GM18909 (cell line): ENCODE results near the gene RIMBP3C.
"Not testable (repeated sequence)": the region's sequence is repeated elsewhere in the genome, so short reads cannot be mapped to it uniquely, and the experiment has no call there.

ENCODE experiments used
- ATAC-seq: cut with Tn5 transposase; IDR thresholded peaks from one replicate; pipeline ENCODE4 v1.9.1; 2021; ENCODE audit warnings: mild to moderate bottlenecking; ENCODE audit not compliant: unreplicated experiment, poor library complexity

Gene RIMBP3C

GRCh38 chr22:21532863-21533648 is 18.2 kb downstream of the RIMBP3C start:
- ATAC-seq = not testable (repeated sequence)

- not testable (repeated sequence) for ATAC-seq
Measured at GRCh38 chr22:21531525-21531924, 19.7 kb downstream of the RIMBP3C start.

DNA sequence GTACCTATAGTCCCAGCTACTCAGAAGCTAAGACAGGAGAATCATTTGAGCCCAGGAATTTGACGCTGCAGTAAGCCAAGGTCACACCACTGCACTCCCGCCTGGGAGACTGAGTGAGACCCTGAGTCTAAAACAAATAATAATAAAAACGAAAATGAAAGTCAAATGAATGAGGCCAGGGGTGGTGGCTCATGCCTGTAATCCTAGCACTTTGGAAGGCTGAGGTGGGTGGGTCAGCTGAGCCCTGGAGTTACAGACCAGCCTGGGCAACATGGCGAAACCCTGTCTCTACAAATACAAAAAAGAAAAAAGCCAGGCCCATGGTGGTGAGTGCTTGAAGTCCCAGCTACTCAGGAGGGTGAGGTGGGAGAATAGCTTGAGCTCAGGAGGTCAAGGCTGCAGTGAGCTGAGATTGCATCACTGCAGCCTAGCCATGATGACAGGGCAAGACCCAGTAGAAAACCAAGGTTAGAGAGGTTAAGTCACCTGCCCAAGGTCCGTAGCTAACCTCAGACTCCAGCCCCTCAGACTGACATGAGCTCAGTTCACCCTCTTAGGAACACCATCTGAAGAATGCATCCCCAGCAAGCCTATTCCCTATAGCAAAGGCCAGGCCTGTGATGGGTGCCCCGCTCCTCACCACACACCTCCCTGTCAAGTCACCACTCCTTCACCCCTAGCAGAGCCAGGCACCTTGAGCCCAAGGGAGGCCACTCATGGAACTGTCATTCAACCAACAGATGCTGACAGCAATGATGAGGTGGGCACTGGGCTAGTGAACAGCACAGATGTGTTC is 24.4 kb downstream of the RIMBP3C start:
- not testable (repeated sequence) for ATAC-seq

GRCh38 chr22:21516970-21517764 is 34.1 kb downstream of the RIMBP3C start:
- ATAC-seq = peak; percentile 72

GRCh38 chr22:21516522-21516921 is 34.7 kb downstream of the RIMBP3C start:
- ATAC-seq = not testable (repeated sequence)

DNA sequence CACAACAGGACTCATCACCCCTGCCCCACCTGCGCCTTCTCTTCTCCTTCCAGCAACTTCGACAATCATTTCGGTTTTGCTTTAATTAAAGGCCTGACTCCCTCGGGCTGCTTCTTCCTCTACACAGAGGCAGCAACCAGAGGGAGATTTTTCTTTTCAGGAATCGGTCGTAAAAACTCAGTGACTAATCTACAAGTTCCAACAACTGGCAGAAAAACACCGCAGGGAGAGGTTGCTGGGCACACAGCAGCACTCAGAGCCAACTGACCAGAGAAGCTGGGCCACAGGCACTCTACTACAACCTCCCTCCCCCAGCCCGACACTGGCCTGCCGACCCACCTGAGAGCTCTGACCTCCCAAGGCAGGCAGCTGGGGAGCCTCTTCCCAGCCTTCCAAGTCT is 36.0 kb downstream of the RIMBP3C start:
- not testable (repeated sequence) for ATAC-seq

- ATAC-seq = not testable (repeated sequence)
Measured at GRCh38 chr22:21514117-21514516, 37.1 kb downstream of the RIMBP3C start.

DNA sequence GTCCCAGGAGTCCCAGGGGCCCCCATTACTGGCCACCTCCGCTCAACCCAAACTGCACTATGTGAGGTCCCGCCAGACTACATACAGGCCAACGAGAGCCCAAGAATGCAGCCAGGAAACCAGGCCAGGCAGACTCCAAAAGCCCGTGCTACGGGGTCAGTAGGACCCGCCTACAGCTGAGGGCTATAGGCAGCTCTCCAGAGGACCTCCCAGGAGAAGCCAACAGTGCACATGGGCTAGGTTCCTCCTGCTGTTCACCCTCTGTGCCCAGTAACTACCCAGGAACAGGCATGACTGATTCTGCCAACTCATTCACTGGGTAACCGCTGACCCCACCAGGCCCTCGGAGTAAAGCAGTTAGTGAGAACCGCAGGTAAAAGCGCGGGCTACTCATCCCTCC is 39.2 kb downstream of the RIMBP3C start:
- ATAC-seq = not testable (repeated sequence)

DNA sequence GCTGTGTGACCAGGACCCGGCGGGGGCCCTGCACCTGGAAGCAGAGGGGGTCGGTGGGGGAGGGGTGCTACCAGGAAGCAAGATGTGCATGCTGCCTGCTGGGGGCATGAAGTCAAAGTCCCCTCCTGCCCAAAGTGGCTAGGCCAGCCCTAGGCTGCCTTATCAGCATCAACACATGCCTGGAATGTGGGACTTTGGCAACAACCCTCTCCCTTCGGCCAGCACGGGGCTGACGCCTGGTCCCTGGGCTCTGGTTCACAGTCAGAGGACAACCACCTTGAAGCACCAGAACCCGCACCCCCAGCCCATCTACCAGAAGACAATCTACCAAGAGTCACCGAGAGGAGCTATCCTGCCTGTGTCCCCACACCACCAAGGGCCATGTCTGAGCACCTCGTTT is 40.9 kb downstream of the RIMBP3C start:
- not testable (repeated sequence) for ATAC-seq

DNA sequence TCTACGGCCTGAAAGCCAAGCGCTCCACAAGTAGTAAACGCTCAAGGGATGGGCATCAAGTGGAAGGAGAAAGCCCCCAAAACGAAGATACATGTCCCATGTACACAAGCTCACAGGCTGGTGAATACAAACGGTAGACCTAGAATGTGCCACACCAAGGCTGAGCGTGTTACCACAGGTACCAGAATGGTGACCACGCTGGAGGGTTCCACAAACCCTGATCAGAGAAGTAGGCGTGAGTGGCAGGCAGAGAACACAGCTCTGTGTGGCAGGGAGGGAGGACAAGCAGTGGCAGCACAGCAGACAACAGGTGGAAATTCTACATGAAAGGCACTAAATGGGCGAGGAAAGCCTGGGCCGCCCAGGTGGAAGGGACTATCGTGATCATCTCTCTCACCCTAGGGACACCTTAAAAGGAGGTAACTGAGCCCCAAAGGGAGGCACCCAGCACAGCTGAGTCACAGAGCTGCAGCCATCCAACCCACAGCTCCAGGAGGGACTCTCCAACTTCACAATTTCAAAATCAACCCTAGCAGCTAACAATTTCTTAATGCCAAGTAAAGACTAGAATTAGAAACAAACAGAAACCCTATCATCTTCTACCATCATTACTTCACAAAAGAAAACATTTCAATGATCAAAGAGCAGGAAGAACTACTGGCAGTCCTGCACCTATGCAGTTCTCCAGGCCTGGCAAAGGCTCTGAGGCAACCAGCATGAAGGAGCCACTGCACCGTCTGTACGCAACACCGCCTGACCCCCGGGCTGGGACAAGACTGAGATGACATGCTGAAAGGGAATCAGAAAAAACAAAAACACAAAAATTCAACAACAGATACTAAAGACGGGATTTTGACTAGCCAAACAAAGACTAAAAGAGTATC is 51.4 kb downstream of the RIMBP3C start:
- ATAC-seq = not testable (repeated sequence)

DNA sequence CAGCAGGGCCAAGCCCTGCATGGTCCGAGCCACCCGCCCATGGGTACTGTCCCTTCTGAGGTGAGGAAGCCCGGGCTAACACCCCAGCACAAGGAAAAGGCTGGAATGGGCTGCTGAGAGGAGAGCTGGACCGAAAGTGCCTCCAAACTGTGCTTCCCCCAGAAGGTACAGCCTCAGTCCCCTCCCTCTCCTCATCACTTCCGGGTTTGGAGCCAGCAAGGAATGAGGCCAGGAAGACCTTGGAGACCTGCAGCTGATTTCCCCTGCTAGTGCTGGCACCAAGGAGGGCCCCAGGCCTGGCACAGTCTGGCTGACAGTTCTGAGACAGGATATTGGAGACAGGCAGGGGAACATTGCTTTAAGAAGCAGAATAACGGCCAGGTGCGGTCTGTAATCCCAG is 52.8 kb downstream of the RIMBP3C start:
- not testable (repeated sequence) for ATAC-seq

DNA sequence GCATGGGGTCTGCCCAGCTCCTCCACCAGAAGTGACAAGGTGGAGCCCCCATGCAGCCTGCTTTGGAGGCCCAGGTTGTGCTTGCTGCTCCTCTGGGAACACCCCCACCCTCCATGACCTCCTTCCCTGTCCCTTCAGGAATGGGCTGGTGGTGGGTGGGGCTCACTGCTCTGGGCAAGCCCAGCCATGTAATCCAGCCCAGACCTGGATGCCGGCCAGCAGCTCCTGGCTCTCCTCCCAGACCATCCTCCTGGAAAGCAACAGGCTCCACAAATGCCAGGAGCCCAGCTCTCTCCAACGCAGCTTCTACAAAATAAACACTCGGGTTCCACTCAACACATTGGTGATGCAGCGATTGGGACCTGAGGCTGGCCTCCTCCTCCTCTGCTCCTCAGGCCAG is 53.3 kb downstream of the RIMBP3C start:
- not testable (repeated sequence) for ATAC-seq
